Kidney (tissue), 14 donors: ENCODE results near the gene NGFR. TPM values are rescaled to one million over a fixed set of nuclear protein-coding genes. Genes with fewer than 3 reads are reported as not detected.
A peak's percentile ranks its signal among the peaks of the same experiment; 100 is the strongest.

ENCODE experiments used
- DNase-seq, 5 donors: peaks; one replicate each; pipeline ENCODE4 v3.0.0-alpha.2; 2013 to 2020
- FAIRE-seq: peaks from 2 replicates; lab custom pipeline; 2012; peaks lifted over from hg19 to GRCh38; lab: Jason Lieb, UNC
- H3K27ac ChIP-seq, 2 donors: one replicate each; pipeline ENCODE4 v1.7.0; 2013; ENCODE audit warnings: low read depth in 2 of 2, low read length in 2 of 2, inconsistent platforms in 1 of 2
- H3K27me3 ChIP-seq: one replicate; pipeline ENCODE4 v1.7.1; 2013; ENCODE audit warnings: low read length, inconsistent platforms; ENCODE audit not compliant: control insufficient read depth, insufficient read depth
- H3K36me3 ChIP-seq, 3 donors: one replicate each; pipeline versions ENCODE4 v1.7.0 to v1.7.1; 2013; ENCODE audit warnings: low read length in 3 of 3, control low read depth in 1 of 3, inconsistent platforms in 1 of 3; ENCODE audit not compliant: insufficient read depth in 3 of 3, control insufficient read depth in 2 of 3
- H3K4me1 ChIP-seq, 3 donors: one replicate each; pipeline versions ENCODE4 v1.7.0 to v1.7.1; 2013; ENCODE audit warnings: low read length in 3 of 3, inconsistent platforms in 1 of 3, low read depth in 1 of 3; ENCODE audit not compliant: control insufficient read depth in 2 of 3, insufficient read depth in 2 of 3
- H3K4me3 ChIP-seq, 3 donors: one replicate each; pipeline versions ENCODE4 v1.7.0 to v1.8.1; 2013; ENCODE audit warnings: low read length in 3 of 3, control low read depth in 1 of 3, inconsistent platforms in 1 of 3
- H3K9ac ChIP-seq, 3 donors: one replicate each; pipeline versions ENCODE4 v1.7.0 to v1.7.1; 2013; ENCODE audit warnings: low read length in 3 of 3, control low read depth in 1 of 3, inconsistent platforms in 1 of 3
- H3K9me3 ChIP-seq, 3 donors: one replicate each; pipeline versions ENCODE4 v1.7.0 to v1.7.1; 2013; ENCODE audit warnings: low read length in 3 of 3, control low read depth in 1 of 3, inconsistent platforms in 1 of 3; ENCODE audit not compliant: control insufficient read depth in 2 of 3, insufficient read depth in 1 of 3
- intact Hi-C: fragments of 100-400 bp; cut with DNase I; formaldehyde crosslinking; loops from one replicate; pipeline ENCODE4 v1.11.1; 2022
- polyA plus RNA-seq: library from polyadenylated mRNA; stranded (reverse); fragments of 350-450 nt; fragmentation: Illumina TruSeq; extraction: RNeasy Lipid Tissue Mini Kit (QIAGEN cat#74804); gene quantifications from one replicate; pipeline ENCODE4 v1.2.3, GENCODE V29; 2014; ENCODE audit warnings: low read depth, low replicate concordance; ENCODE audit not compliant: insufficient read depth
- total RNA-seq: library from RNA; stranded (reverse); fragmentation: NEBNext Ultra II Directional; extraction: Animal tissue kit (Norgen Biotek cat#: 25700); gene quantifications from one replicate; pipeline ENCODE4 v1.2.1, GENCODE V29; 2021
- TF ChIP-seq, protein P1 (sequence below): IDR thresholded peaks from 3 replicates; pipeline ENCODE4 v1.5.1; 2012; ENCODE audit warnings: mild to moderate bottlenecking, moderate library complexity, borderline replicate concordance; ENCODE audit not compliant: insufficient read depth; ENCODE audit errors: extremely low read depth
- donor health status: control.
- donor health status: control.
- donor health status: control.
- donor health status: control.
- donor health status: control.
- donor health status: DM: yes; HTN: yes; CAD: no.
- donor health status: Normal renal cell carcinoma (clear cell type).

Gene NGFR
- total and polyA plus RNA-seq, 2 donors from 2014 or later, result 9.4 to 13.2 TPM

GRCh38 chr17:49515196-49515770 lies 20.2 kb downstream of the NGFR start:
- FAIRE-seq (peak; percentile 15), DNase-seq (peak; percentile 87 to 97 (median 93))
- peaks cover 0 to 16% (median 15%) of the 10 kb centered on the region in 3 donors for H3K4me1 ChIP-seq
- intact Hi-C loops, result no loop called here
- no peaks in the 10 kb centered on the region for H3K27me3 ChIP-seq
- TF ChIP-seq, protein P1, sequence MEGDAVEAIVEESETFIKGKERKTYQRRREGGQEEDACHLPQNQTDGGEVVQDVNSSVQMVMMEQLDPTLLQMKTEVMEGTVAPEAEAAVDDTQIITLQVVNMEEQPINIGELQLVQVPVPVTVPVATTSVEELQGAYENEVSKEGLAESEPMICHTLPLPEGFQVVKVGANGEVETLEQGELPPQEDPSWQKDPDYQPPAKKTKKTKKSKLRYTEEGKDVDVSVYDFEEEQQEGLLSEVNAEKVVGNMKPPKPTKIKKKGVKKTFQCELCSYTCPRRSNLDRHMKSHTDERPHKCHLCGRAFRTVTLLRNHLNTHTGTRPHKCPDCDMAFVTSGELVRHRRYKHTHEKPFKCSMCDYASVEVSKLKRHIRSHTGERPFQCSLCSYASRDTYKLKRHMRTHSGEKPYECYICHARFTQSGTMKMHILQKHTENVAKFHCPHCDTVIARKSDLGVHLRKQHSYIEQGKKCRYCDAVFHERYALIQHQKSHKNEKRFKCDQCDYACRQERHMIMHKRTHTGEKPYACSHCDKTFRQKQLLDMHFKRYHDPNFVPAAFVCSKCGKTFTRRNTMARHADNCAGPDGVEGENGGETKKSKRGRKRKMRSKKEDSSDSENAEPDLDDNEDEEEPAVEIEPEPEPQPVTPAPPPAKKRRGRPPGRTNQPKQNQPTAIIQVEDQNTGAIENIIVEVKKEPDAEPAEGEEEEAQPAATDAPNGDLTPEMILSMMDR, result no peak
- peak overlapping the region; percentile 60 to 76 for H3K27ac ChIP-seq
- H3K9me3 ChIP-seq, result no peaks in the 10 kb centered on the region
- H3K36me3 ChIP-seq, result no peaks in the 10 kb centered on the region
- peak overlapping the region in 1 of 3 donors; percentile 78 for H3K9ac ChIP-seq
- no peak overlapping the region for H3K4me3 ChIP-seq

GRCh38 chr17:49516180-49516579 lies 21.1 kb downstream of the NGFR start:
- Histone ChIP-seq H3K36me3 (no peaks in the 10 kb centered on the region), H3K9me3 (no peaks in the 10 kb centered on the region), H3K4me1 (peaks cover 0 to 16% (median 15%) of the 10 kb centered on the region in 3 donors), H3K9ac (peak overlapping the region in 1 of 3 donors; percentile 78), H3K27me3 (no peaks in the 10 kb centered on the region), H3K27ac (peak overlapping the region in 1 of 2 donors; percentile 60), H3K4me3 (no peak overlapping the region)
- TF ChIP-seq, protein P1, result no peak
- intact Hi-C loops, result no loop called here
- FAIRE-seq, result no peak
- peak in 2 of 5 donors; percentile 22 to 71 for DNase-seq

DNA sequence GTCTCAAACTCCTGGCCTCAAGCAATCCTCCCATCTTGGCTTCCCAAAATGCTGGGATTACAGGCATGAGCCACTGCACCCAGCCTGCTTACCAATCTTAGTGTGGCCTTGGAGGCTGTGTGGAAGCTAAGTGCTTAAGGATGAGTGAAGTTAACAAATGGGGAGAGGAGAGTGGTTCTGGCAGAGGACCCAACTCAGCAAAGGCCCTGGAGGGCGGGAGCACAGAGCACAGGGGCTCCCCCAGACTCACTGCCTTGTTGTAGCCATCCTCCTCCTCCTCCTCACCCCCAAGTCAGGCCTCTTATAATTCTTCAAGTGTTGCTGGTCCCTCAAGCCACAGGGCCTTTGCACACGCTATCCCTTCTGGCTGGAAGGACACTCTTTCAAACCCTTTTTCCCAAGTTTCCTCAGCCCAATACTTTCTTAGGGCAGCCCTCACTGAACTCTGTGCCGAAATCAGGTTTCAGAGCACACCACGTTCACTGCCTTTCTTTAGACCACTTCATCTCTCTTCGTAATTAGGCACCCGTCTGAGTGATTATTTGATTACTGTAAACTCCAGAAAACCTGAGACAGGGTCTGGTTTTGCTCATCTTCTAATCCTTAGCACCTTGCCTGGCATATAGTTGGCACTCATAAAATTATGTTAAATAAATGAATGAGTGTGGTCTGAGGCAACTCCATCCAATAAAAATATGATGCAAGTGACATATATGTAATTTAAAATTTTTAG lies 23.4 kb downstream of the NGFR start:
- FAIRE-seq (no peak), DNase-seq (no peak)
- no peak overlapping the region for H3K4me3 ChIP-seq
- peaks cover 0 to 16% (median 15%) of the 10 kb centered on the region in 3 donors for H3K4me1 ChIP-seq
- H3K27me3 ChIP-seq, result no peaks in the 10 kb centered on the region
- no peak overlapping the region for H3K27ac ChIP-seq
- H3K9me3 ChIP-seq, result no peaks in the 10 kb centered on the region
- intact Hi-C loops, result no loop called here
- TF ChIP-seq, protein P1, result no peak
- no peak overlapping the region for H3K9ac ChIP-seq
- no peaks in the 10 kb centered on the region for H3K36me3 ChIP-seq
